ENCODE data around the gene C13orf46. TPM values are rescaled to one million over a fixed set of nuclear protein-coding genes. Genes with fewer than 3 reads are reported as not detected.

The C13orf46 gene
- polyA plus RNA-seq, 1 donor (not counting 4 experiments of a cell fraction or from before 2014, with no cell fraction given) = not detected

DNA sequence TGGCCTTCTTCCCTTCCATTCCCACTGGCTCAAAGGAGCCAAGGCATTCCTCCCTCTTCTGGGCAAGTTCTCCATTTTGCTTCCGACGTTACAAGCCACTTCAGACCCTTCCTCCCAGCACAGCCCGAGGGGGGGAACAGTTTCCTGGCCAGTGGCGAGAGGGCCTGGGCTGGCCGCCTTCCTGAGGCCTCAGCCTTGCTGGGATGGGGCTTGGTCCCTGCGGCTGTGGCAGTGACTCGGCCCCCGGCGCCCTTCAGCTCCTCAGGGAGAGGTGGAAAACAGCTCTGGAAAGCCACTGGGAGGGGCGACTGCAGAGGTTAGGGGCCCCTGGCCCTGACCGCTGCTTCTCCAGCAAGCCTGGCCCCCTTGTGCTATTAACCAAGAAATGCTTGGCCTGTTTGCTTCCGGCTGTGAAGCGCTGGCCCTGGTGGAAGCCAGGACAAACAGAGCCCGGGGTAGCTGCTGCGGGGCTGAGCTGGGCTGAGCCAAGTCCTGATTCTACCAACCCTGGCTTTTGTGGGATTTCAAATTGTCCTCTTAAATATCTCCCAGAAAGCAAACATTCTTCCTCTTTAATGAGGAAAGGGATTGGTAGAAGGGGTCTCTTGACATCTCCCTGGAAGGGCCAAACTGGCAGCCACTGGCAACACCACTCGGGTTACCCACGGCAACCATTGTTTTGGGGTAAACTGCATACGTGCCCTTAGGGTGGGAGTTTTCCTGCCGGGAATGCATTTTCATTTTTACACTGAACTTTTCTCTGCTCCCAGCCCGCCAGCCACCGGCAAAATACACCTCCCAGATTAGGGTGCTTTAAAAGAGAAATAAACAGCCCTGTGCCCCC is 38.7 kb downstream of the C13orf46 start:
- peaks cover 49% of the 10 kb centered on the region for H3K27me3 ChIP-seq (ENCODE audit: control insufficient read depth, extremely low read depth, insufficient read depth, low read length)
- H3K9me3 ChIP-seq (ENCODE audit: control insufficient read depth, low read depth, low read length) = no peaks in the 10 kb centered on the region
- H3K4me1 ChIP-seq (ENCODE audit: control insufficient read depth, extremely low read depth, insufficient read depth, low read length) = no peaks in the 10 kb centered on the region
- no peak overlapping the region for H3K27ac ChIP-seq (ENCODE audit: control insufficient read depth, insufficient read depth, low read length)
- H3K36me3 ChIP-seq (ENCODE audit: control insufficient read depth in 2 of 2, extremely low read depth in 1 of 2, insufficient read depth in 2 of 2, low read length in 2 of 2) = no peaks in the 10 kb centered on the region
- H3K4me3 ChIP-seq (ENCODE audit: control insufficient read depth in 2 of 3, extremely low read depth in 1 of 3, insufficient read depth in 2 of 3, low read depth in 1 of 3, low read length in 3 of 3) = no peak overlapping the region
- no peaks in the 10 kb centered on the region for H3K79me2 ChIP-seq (ENCODE audit: control insufficient read depth, insufficient read depth, low read length)
- no peaks in the 10 kb centered on the region for H3K9me1 ChIP-seq (ENCODE audit: control insufficient read depth, extremely low read depth, insufficient read depth, low read length)
- H4K20me1 ChIP-seq (ENCODE audit: control insufficient read depth, extremely low read depth, insufficient read depth, low read length) = no peaks in the 10 kb centered on the region
- TF ChIP-seq, protein P1, sequence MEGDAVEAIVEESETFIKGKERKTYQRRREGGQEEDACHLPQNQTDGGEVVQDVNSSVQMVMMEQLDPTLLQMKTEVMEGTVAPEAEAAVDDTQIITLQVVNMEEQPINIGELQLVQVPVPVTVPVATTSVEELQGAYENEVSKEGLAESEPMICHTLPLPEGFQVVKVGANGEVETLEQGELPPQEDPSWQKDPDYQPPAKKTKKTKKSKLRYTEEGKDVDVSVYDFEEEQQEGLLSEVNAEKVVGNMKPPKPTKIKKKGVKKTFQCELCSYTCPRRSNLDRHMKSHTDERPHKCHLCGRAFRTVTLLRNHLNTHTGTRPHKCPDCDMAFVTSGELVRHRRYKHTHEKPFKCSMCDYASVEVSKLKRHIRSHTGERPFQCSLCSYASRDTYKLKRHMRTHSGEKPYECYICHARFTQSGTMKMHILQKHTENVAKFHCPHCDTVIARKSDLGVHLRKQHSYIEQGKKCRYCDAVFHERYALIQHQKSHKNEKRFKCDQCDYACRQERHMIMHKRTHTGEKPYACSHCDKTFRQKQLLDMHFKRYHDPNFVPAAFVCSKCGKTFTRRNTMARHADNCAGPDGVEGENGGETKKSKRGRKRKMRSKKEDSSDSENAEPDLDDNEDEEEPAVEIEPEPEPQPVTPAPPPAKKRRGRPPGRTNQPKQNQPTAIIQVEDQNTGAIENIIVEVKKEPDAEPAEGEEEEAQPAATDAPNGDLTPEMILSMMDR (optimal IDR thresholded peaks at IDR 0.05 in 1 of 3, IDR thresholded peaks at IDR 0.05 in 1 of 3, conservative IDR thresholded peaks at IDR 0.05 in 1 of 3; ENCODE audit: extremely low read depth in 1 of 3, insufficient read depth in 2 of 3, low read length in 3 of 3) = no peak
- TF ChIP-seq EZH2 (IDR thresholded peaks at IDR 0.05; ENCODE audit: low read length) = no peak
- H2AFZ ChIP-seq (ENCODE audit: control insufficient read depth, low read length) = no peak overlapping the region
- no peak overlapping the region for H3K4me2 ChIP-seq (ENCODE audit: control insufficient read depth, extremely low read depth, insufficient read depth, low read depth, low read length)
- no peak overlapping the region for H3K9ac ChIP-seq (ENCODE audit: control insufficient read depth, extremely low read depth, insufficient read depth, low read length)
- no peak for FAIRE-seq
- DNase-seq (ENCODE audit: low read depth, low spot score) = no peak
- dilution Hi-C loops (cut with MboI; ENCODE audit: extremely low pct_ligation_motif_present, low sequenced_read_pairs) = no loop called here

DNA sequence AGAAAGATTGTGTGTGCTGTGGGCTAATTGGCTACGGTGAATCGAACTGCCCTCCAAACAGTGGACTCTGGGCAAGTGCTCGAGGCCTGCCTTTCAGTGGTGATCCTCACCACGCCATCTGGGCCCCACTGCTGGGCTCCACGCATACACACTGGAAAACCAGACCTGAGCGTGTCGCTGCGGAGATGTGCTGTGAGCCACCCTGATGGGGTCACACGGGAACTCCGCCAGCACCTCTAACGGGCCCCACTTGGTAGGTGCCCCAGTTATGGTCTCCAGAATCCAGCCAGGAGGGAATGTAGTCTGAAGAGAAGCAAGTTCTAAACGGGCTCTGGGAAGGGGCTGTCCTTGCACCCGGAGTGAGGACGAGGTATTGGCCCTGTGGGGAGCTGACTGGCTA is 39.3 kb downstream of the C13orf46 start:
- DNase-seq (ENCODE audit: low read depth, low spot score) = no peak
- no peaks in the 10 kb centered on the region for H3K9me1 ChIP-seq (ENCODE audit: control insufficient read depth, extremely low read depth, insufficient read depth, low read length)
- dilution Hi-C loops (cut with MboI; ENCODE audit: extremely low pct_ligation_motif_present, low sequenced_read_pairs) = no loop called here
- no peak overlapping the region for H3K9ac ChIP-seq (ENCODE audit: control insufficient read depth, extremely low read depth, insufficient read depth, low read length)
- peaks cover 47% of the 10 kb centered on the region for H3K27me3 ChIP-seq (ENCODE audit: control insufficient read depth, extremely low read depth, insufficient read depth, low read length)
- H3K4me2 ChIP-seq (ENCODE audit: control insufficient read depth, extremely low read depth, insufficient read depth, low read depth, low read length) = no peak overlapping the region
- TF ChIP-seq, protein P1 (optimal IDR thresholded peaks at IDR 0.05 in 1 of 3, IDR thresholded peaks at IDR 0.05 in 1 of 3, conservative IDR thresholded peaks at IDR 0.05 in 1 of 3; ENCODE audit: extremely low read depth in 1 of 3, insufficient read depth in 2 of 3, low read length in 3 of 3) = no peak
- no peak for TF ChIP-seq EZH2 (IDR thresholded peaks at IDR 0.05; ENCODE audit: low read length)
- no peaks in the 10 kb centered on the region for H3K9me3 ChIP-seq (ENCODE audit: control insufficient read depth, low read depth, low read length)
- H3K27ac ChIP-seq (ENCODE audit: control insufficient read depth, insufficient read depth, low read length) = no peak overlapping the region
- no peaks in the 10 kb centered on the region for H3K36me3 ChIP-seq (ENCODE audit: control insufficient read depth in 2 of 2, extremely low read depth in 1 of 2, insufficient read depth in 2 of 2, low read length in 2 of 2)
- no peak overlapping the region for H2AFZ ChIP-seq (ENCODE audit: control insufficient read depth, low read length)
- H3K79me2 ChIP-seq (ENCODE audit: control insufficient read depth, insufficient read depth, low read length) = no peaks in the 10 kb centered on the region
- H3K4me1 ChIP-seq (ENCODE audit: control insufficient read depth, extremely low read depth, insufficient read depth, low read length) = no peaks in the 10 kb centered on the region
- no peaks in the 10 kb centered on the region for H4K20me1 ChIP-seq (ENCODE audit: control insufficient read depth, extremely low read depth, insufficient read depth, low read length)
- FAIRE-seq = no peak
- no peak overlapping the region for H3K4me3 ChIP-seq (ENCODE audit: control insufficient read depth in 2 of 3, extremely low read depth in 1 of 3, insufficient read depth in 2 of 3, low read depth in 1 of 3, low read length in 3 of 3)
